Neuronal stem cell (in vitro differentiated cells): Measurements from ENCODE around the gene TSPYL2.

ENCODE experiments used
- DNase-seq: peaks from one replicate; pipeline ENCODE4 v3.0.0-alpha.2; 2013; ENCODE audit warnings: low spot score
- H2AFZ ChIP-seq: one replicate; pipeline ENCODE4 v1.6.1; 2013; ENCODE audit warnings: mild to moderate bottlenecking, low read length, inconsistent platforms
- H2AK5ac ChIP-seq: 2 replicates; pipeline ENCODE4 v1.6.1; 2013; ENCODE audit warnings: low read depth, mild to moderate bottlenecking, inconsistent platforms, low read length, moderate library complexity, mixed read lengths
- H2BK120ac ChIP-seq: 2 replicates; pipeline ENCODE4 v1.6.1; 2013; ENCODE audit warnings: low read depth, mild to moderate bottlenecking, inconsistent platforms, low read length, moderate library complexity, mixed read lengths
- H2BK12ac ChIP-seq: one replicate; pipeline ENCODE4 v1.6.1; 2013; ENCODE audit warnings: low read length, inconsistent platforms
- H2BK15ac ChIP-seq: 2 replicates; pipeline ENCODE4 v1.6.1; 2013; ENCODE audit warnings: mild to moderate bottlenecking, low read length, inconsistent platforms, mixed read lengths
- H2BK5ac ChIP-seq: one replicate; pipeline ENCODE4 v1.6.1; 2013; ENCODE audit warnings: inconsistent platforms, mild to moderate bottlenecking, low read length, moderate library complexity
- H3K14ac ChIP-seq: one replicate; pipeline ENCODE4 v1.6.1; 2013; ENCODE audit warnings: low read length, inconsistent platforms
- H3K18ac ChIP-seq: 2 replicates; pipeline ENCODE4 v1.6.1; 2013; ENCODE audit warnings: low read length, inconsistent platforms
- H3K23ac ChIP-seq: 2 replicates; pipeline ENCODE4 v1.6.1; 2013; ENCODE audit warnings: low read depth, mild to moderate bottlenecking, mixed read lengths, low read length, inconsistent platforms; ENCODE audit not compliant: poor library complexity
- H3K27ac ChIP-seq: replicated peaks from 3 replicates; pipeline ENCODE4 v1.5.1; 2013; ENCODE audit warnings: low read length, inconsistent platforms
- H3K27me3 ChIP-seq, 3 experiments: 2 replicates each; pipeline ENCODE4 v1.6.1; 2013; ENCODE audit warnings: low read length in 3 of 3, mild to moderate bottlenecking in 2 of 3, inconsistent platforms in 1 of 3, low read depth in 1 of 3, mixed read lengths in 1 of 3, moderate library complexity in 1 of 3; ENCODE audit not compliant: control insufficient read depth in 3 of 3, insufficient read depth in 3 of 3
- H3K36me3 ChIP-seq, 2 donors: replicated peaks in 1 of 2; 2 replicates each; pipeline ENCODE4 v1.6.1; 2013; ENCODE audit warnings: low read length in 2 of 2; ENCODE audit not compliant: control insufficient read depth in 2 of 2, insufficient read depth in 2 of 2
- H3K4ac ChIP-seq: 2 replicates; pipeline ENCODE4 v1.6.1; 2013; ENCODE audit warnings: inconsistent platforms, mild to moderate bottlenecking, low read length, moderate library complexity
- H3K4me1 ChIP-seq, 2 donors: 1 replicate in 1 of 2; 2 replicates in 1 of 2; pipeline ENCODE4 v1.6.1; 2013; ENCODE audit warnings: low read length in 2 of 2, low read depth in 1 of 2; ENCODE audit not compliant: control insufficient read depth in 2 of 2, insufficient read depth in 1 of 2
- H3K4me2 ChIP-seq: one replicate; pipeline ENCODE4 v1.6.1; 2013; ENCODE audit warnings: mild to moderate bottlenecking, low read length, inconsistent platforms; ENCODE audit not compliant: insufficient read depth, poor library complexity, severe bottlenecking
- H3K4me3 ChIP-seq, 2 donors: 2 replicates each; pipeline ENCODE4 v1.5.1; 2013; ENCODE audit warnings: low read length in 2 of 2, mild to moderate bottlenecking in 2 of 2, inconsistent platforms in 1 of 2, moderate library complexity in 1 of 2
- H3K79me1 ChIP-seq: one replicate; pipeline ENCODE4 v1.6.1; 2013; ENCODE audit warnings: low read depth, mild to moderate bottlenecking, inconsistent platforms, low read length, moderate library complexity
- H3K9ac ChIP-seq: one replicate; pipeline ENCODE4 v1.6.1; 2013; ENCODE audit warnings: mild to moderate bottlenecking, low read depth, low read length, inconsistent platforms; ENCODE audit not compliant: poor library complexity
- H3K9me3 ChIP-seq, 2 donors: replicated peaks in 1 of 2; 2 replicates each; pipeline versions ENCODE3 to v1.6.1; 2013; ENCODE audit warnings: low read length in 2 of 2, mild to moderate bottlenecking in 2 of 2, inconsistent platforms in 1 of 2, low read depth in 1 of 2, mixed read lengths in 1 of 2, moderate library complexity in 1 of 2; ENCODE audit not compliant: control insufficient read depth in 2 of 2, insufficient read depth in 1 of 2
- H4K8ac ChIP-seq: one replicate; pipeline ENCODE4 v1.6.1; 2013; ENCODE audit warnings: low read depth, mild to moderate bottlenecking, inconsistent platforms, low read length, moderate library complexity
- H4K91ac ChIP-seq: one replicate; pipeline ENCODE4 v1.6.1; 2013; ENCODE audit warnings: low read length, low read depth, mild to moderate bottlenecking, inconsistent platforms; ENCODE audit not compliant: poor library complexity
- WGBS, 2 donors: extraction: QIAGEN DNeasy Blood & Tissue Kit; methylation state at CpG; one replicate each; pipeline ENCODE4 v1.1.7; 2013; ENCODE audit warnings: missing lambda C conversion rate in 2 of 2, mixed read lengths in 1 of 2; ENCODE audit not compliant: insufficient read length in 2 of 2, insufficient replicate concordance in 1 of 2; ENCODE audit errors: extremely low coverage in 2 of 2; 5-methylcytosine and 5-hydroxymethylcytosine counted together

Gene TSPYL2

DNA sequence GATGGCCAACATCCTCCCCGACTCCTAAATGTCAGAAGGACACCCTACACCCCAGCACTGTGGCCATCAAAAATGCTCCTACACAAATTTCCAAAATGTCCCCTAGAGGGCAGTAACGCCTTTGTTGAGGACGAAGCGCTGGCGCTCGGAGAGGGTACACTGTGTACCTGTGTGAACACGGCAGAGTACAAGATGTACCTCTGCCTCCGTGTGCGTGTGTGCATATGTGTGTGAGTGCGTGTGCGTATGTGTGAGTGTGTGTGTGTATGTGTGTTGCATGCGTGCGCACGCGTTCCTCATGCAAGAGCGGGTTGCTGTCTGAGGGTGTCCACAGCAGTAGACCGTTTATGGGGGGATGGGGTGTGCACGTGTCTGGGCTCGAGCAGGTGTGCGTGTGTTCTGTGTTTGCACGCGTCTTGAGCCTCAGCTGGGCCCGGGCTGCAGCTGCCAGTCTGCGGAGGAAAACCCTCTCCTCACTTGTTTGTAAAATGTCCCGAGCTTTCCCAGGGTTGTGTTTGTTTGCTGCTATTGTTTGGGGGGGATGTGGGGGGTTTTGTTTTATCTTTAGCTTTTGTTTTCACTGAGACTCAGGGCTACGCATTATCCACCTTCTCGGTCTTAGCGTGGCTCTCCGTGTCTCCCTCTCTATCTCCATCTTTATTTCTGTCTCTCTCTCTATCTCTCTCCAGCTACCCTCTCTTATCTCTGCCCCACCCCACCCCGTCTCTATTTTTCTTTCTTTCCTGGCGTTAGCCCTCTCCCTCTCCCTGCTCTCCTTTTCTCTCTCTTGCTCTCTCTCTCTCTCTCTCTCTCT is 10.4 kb upstream of the TSPYL2 start:
- Histone ChIP-seq H3K9me3 (no peaks in the 10 kb centered on the region), H4K8ac (no peak overlapping the region), H2BK5ac (no peak overlapping the region), H3K79me1 (peaks cover 2% of the 10 kb centered on the region), H4K91ac (no peak overlapping the region), H3K14ac (peak overlapping the region; percentile 38), H3K9ac (peak overlapping the region; percentile 84), H3K4me3 (peak overlapping the region in 1 of 2 donors; percentile 78), H2BK12ac (no peak overlapping the region), H3K18ac (no peak overlapping the region), H3K4ac (no peak overlapping the region), H2AK5ac (no peak overlapping the region), H2BK15ac (no peak overlapping the region), H3K23ac (no peak overlapping the region), H3K36me3 (peaks cover 0 to 4% of the 10 kb centered on the region in 2 donors), H2BK120ac (no peak overlapping the region), H3K4me1 (peaks cover 0 to 6% of the 10 kb centered on the region in 2 donors), H2AFZ (no peak overlapping the region), H3K27ac (no peak overlapping the region), H3K4me2 (peak overlapping the region; percentile 49), H3K27me3 (no peaks in the 10 kb centered on the region)
- no peak for DNase-seq
- WGBS, 2 donors: no CpG with 5 or more reads among the region's 31 CpGs

DNA sequence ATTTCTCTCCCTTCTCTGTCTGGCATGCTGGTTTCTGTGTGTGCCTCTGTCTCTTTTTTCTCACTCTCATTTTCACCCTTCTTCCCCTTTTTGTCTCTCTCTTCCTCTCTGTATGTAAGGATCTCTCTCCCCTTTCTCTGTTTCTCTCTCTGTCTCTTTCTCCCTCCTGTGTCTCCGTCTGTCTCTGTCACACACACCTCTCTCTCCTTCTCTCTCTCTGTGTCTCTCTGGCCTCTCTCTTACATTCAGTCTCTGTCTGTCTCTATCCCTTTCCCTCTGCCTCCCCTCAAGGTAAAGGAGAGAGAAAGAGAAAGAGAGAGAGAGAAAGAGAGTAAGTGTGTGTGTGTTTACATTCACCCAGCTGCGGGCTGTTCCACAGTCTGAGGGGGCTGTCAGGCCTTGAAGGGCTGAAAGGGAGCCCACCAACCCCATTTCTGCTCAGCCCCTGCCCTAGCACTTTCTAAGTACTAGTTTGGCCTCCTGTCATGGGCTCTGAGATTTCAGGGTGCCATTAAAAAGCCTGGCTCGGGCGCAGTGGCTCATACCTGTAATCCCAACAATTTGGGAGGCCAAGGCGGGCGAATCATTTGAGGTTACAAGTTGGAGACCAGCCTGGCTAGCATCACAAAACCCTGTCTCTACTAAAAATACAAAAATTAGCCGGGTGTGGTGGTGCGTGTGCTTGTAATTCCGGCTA is 9.6 kb upstream of the TSPYL2 start:
- Histone ChIP-seq H3K9me3 (no peaks in the 10 kb centered on the region), H2BK120ac (no peak overlapping the region), H3K23ac (no peak overlapping the region), H4K91ac (no peak overlapping the region), H3K36me3 (peaks cover 0 to 7% of the 10 kb centered on the region in 2 donors), H3K79me1 (peaks cover 2% of the 10 kb centered on the region), H2BK15ac (no peak overlapping the region), H3K14ac (no peak overlapping the region), H3K4me1 (peaks cover 0 to 6% of the 10 kb centered on the region in 2 donors), H3K4me3 (no peak overlapping the region), H3K27ac (peak overlapping the region; percentile 17), H2BK12ac (no peak overlapping the region), H4K8ac (no peak overlapping the region), H3K18ac (no peak overlapping the region), H2AFZ (no peak overlapping the region), H3K27me3 (no peaks in the 10 kb centered on the region), H3K4ac (no peak overlapping the region), H3K9ac (no peak overlapping the region), H3K4me2 (no peak overlapping the region), H2AK5ac (no peak overlapping the region), H2BK5ac (no peak overlapping the region)
- no peak for DNase-seq
- no CpG with 5 or more reads among the region's 9 CpGs for WGBS, 2 donors

DNA sequence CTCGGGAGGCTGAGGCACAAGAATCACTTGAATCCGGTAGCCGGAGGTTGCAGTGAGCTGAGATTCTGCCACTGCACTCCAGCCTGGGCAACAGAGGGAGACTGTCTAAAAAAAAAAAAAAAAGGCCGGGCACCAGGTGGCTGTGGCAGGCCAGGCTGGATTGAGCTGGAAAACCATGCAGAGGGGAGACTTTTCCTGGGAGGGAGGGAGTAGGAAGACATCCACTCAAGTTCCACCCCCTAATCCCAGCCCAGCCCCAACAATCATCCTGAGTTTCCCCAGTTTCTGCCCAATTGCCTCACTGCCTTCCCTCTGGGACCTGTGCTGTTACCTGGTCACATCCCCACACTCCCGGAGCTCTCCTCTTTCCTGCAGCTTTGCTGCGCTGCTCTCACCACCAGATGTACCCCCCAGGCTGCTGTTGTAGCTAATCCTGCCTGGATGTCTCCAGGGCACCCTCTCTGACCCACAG is 9.0 kb upstream of the TSPYL2 start:
- Histone ChIP-seq H3K9me3 (no peaks in the 10 kb centered on the region), H3K4ac (no peak overlapping the region), H3K27ac (peak overlapping the region; percentile 56)

DNA sequence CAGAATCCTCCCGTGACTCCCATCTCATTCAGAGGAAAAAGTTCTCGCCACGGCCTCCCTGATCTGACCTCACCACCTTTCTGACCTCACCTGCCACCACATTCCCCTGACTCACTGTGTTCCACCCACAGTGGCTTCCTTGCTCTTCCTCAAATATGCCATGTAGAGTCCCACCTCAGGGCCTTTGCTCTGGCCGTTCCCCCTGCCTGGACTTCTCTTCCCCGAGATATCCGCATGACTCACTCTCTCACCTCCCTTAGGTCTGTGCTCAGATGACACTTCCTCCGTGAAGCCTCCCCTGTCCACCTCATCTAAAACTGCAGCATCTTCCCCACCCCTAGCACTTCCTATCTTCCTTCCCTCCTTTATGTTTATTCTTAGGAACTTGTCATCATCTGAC is 7.2 kb upstream of the TSPYL2 start:
- no peak overlapping the region for H2BK120ac ChIP-seq
- H3K4ac ChIP-seq: no peak overlapping the region
- no peak overlapping the region for H4K91ac ChIP-seq
- no peak for DNase-seq
- H3K18ac ChIP-seq: no peak overlapping the region
- H3K14ac ChIP-seq: no peak overlapping the region
- H3K9ac ChIP-seq: no peak overlapping the region
- no peak overlapping the region for H3K4me3 ChIP-seq
- peaks cover 2% of the 10 kb centered on the region for H3K79me1 ChIP-seq
- H3K23ac ChIP-seq: no peak overlapping the region
- no peak overlapping the region for H2AK5ac ChIP-seq
- H2BK15ac ChIP-seq: no peak overlapping the region
- WGBS, 2 donors: no CpG with 5 or more reads among the region's 7 CpGs
- no peak overlapping the region for H3K27ac ChIP-seq
- peaks cover 0 to 7% of the 10 kb centered on the region in 2 donors for H3K36me3 ChIP-seq
- no peak overlapping the region for H3K4me2 ChIP-seq
- no peaks in the 10 kb centered on the region for H3K9me3 ChIP-seq
- H2BK5ac ChIP-seq: no peak overlapping the region
- no peaks in the 10 kb centered on the region for H3K27me3 ChIP-seq
- no peak overlapping the region for H4K8ac ChIP-seq
- peaks cover 0 to 6% of the 10 kb centered on the region in 2 donors for H3K4me1 ChIP-seq
- H2BK12ac ChIP-seq: no peak overlapping the region
- no peak overlapping the region for H2AFZ ChIP-seq

More for the DNA sequence above, 9.0 kb upstream of the TSPYL2 start:
- H3K4me2 ChIP-seq: no peak overlapping the region
- no peak overlapping the region for H2BK15ac ChIP-seq
- H2BK12ac ChIP-seq: no peak overlapping the region
- WGBS, 2 donors: no CpG with 5 or more reads among the region's 6 CpGs
- H3K79me1 ChIP-seq: peaks cover 2% of the 10 kb centered on the region
- no peak overlapping the region for H3K4me3 ChIP-seq
- peaks cover 0 to 7% of the 10 kb centered on the region in 2 donors for H3K36me3 ChIP-seq
- H3K18ac ChIP-seq: no peak overlapping the region
- H3K14ac ChIP-seq: no peak overlapping the region
- H2BK120ac ChIP-seq: no peak overlapping the region
- no peak for DNase-seq
- H3K27me3 ChIP-seq: no peaks in the 10 kb centered on the region
- no peak overlapping the region for H2AFZ ChIP-seq
- peaks cover 0 to 6% of the 10 kb centered on the region in 2 donors for H3K4me1 ChIP-seq
- H4K91ac ChIP-seq: no peak overlapping the region
- no peak overlapping the region for H3K9ac ChIP-seq
- no peak overlapping the region for H4K8ac ChIP-seq
- H2BK5ac ChIP-seq: no peak overlapping the region
- H2AK5ac ChIP-seq: no peak overlapping the region
- H3K23ac ChIP-seq: no peak overlapping the region
